GM19193 (cell line): ENCODE measurements around the gene KIAA0232.

Experiments used
- POLR2A ChIP-seq: IDR thresholded peaks from 4 replicates; pipeline ENCODE4 v1.6.1; 2011; ENCODE audit not compliant: insufficient read depth, insufficient read length; ENCODE audit errors: extremely low read depth

Gene KIAA0232

GRCh38 chr4:6917461-6918271, 135.1 kb downstream of the KIAA0232 start:
- no peak for TF ChIP-seq POLR2A

- no peak for TF ChIP-seq POLR2A
Observed at GRCh38 chr4:6918338-6918737, 135.8 kb downstream of the KIAA0232 start.

- TF ChIP-seq POLR2A: no peak
Observed at GRCh38 chr4:6920171-6920570, 137.6 kb downstream of the KIAA0232 start.

- TF ChIP-seq POLR2A: no peak
Observed at GRCh38 chr4:6923507-6923906, 141.0 kb downstream of the KIAA0232 start.

- no peak for TF ChIP-seq POLR2A
Observed at GRCh38 chr4:6924361-6924779, 141.8 kb downstream of the KIAA0232 start.

GRCh38 chr4:6925357-6925836, 142.9 kb downstream of the KIAA0232 start:
- no peak for TF ChIP-seq POLR2A

- no peak for TF ChIP-seq POLR2A
Observed at GRCh38 chr4:6926081-6926480, 143.6 kb downstream of the KIAA0232 start.

- TF ChIP-seq POLR2A: no peak
Observed at GRCh38 chr4:6926681-6927478, 144.4 kb downstream of the KIAA0232 start.

- TF ChIP-seq POLR2A: no peak
Observed at GRCh38 chr4:6928081-6928480, 145.6 kb downstream of the KIAA0232 start.

GRCh38 chr4:6929339-6929811, 146.8 kb downstream of the KIAA0232 start:
- no peak for TF ChIP-seq POLR2A

- TF ChIP-seq POLR2A: no peak
Observed at GRCh38 chr4:6929812-6930464, 147.4 kb downstream of the KIAA0232 start.

GRCh38 chr4:6932475-6932874, 149.9 kb downstream of the KIAA0232 start:
- TF ChIP-seq POLR2A: no peak

GRCh38 chr4:6932918-6933317, 150.4 kb downstream of the KIAA0232 start:
- TF ChIP-seq POLR2A: no peak
